Measurements from ENCODE around the gene ZMAT5.
A peak's percentile ranks its signal among the peaks of the same experiment; 100 is the strongest.

Gene ZMAT5

DNA sequence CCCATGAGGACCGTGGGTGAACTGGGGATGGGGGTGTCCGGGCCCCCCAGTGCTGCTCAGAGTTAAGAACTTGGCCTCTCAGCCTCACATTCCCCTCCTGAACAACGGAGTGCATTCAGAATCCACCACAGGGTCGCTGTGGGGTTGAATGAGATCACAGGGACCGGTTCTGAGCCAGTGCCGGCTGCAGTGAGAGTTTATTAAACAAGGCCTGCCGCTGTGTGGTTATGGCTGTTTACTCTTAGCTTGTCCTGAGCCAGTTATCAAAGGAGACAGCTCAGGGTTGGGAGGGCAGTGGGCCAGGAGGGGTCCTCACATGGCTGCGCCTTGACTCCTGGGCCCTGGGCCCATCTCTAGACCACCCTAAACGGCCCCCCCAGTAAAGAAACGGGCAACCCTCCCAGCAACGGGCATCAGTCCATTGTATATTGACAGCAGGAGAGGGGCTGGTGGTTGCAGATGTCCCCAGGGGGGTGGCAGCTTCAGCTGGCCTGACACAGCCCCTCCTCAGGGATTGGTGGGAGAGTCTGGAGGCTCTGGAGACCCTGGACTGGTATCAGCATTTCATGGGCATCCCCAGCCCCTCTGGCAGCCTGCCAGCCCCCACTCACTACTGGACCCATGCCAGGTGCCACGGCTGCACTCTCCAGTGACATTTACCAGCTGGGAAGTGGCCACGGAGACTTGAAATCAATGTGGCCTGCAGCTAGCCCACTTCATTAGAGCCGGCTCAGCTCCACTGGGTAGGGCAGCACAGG lies 62.1 kb downstream of the ZMAT5 start:
- no peak for DNase-seq

DNA sequence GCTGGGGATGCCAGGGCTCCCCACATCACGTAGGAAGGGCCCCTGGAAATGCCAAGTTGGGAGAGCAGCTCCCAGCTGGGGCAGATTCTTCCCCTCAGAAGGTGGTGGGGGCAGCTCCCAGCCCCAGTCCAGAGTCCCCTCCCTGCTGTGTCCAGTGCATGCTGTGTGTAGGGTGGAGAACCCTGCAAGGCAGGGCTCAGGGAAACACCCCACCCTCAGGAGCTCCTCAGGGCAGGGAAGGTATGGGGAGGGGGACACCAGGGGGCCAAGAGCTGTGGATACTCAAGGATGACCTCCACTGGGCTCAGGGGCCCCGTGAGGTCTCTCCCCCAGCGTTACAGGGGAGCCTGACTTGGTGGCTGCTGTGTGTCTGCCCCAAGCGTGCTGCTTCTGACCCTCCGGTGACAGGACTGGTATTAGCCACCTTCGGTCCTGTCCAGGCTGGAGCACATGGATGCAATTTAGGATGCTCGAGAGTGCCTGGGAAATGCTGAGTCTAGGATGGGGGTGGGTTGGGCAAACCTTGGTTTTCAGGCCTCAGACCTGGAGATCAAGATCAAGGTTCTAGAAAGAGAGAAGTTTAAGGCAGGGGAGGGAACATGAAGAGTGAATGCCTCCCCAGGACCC lies 63.1 kb downstream of the ZMAT5 start:
- no peak for DNase-seq

DNA sequence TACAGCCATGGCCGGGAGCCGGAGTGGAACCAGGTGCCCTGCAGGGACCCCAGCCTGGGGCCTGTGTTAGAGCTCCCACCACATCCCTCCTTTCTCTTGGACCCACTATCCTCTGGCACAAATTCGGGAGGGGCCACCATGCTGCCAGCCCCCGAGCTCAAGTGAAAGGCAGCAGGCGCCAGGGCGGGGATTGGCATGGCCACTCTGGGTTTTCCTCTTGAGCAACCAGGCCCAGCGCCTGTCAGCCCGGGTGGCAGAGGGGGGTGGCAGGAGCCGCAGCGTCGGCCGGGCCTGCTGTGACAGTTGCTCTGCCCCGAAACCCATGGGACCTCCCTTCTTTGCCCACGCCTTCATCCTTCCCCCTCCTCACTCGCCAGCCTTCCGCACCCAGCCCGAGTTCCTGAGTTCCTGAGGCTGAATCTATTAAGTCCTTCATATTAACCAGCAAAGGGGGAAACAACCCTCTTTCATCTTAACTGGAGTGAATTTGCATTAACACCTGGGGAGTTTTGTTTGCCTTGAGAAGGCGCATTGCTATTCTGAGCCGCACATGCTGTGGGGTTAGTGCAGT lies 63.8 kb downstream of the ZMAT5 start:
- no peak for DNase-seq

DNA sequence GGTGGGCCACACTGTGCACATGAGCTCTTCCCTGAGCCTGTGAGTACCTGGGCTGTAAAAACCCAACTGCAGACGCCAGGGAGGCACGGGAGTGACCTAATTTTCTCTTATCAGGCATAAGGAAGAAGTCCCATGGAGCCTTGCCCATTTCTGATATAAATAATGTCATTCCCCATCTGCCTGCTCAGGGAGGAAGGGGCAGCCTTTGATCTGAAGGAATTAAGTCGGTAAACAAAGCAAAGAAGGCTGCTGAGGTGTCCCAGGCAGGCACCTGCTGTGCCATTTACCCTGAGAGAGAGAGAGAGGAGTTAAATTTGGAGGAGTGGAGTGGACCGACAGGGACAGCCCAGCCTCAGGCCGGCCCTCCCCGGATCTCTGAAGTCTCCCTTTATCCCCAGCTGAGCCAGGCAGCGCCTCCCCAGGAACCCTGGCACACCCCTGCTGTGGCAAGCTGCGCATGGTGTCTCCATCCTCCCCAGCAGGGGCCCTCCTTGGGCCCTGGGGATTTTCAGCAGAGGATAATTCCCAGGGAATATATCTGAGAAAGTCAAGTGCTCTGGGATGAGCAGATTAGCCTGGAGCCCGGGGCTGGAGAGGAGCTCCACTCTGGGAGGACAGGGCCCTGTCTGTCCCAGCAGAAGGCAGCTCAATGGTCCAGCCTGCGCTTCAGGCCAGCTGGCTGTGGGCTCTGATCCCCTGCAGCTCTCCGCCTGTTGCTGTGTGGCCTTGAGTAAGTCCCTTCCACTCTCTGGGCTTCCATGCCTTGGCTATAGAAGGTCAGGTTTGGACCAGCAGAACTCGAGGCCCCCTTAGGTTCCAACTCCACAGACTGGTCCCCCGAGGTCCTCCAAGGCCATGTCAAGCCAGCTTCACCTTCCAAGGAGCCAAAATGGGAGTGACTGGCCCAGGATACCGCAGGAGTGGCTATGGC lies 64.5 kb downstream of the ZMAT5 start:
- DNase-seq: no peak

DNA sequence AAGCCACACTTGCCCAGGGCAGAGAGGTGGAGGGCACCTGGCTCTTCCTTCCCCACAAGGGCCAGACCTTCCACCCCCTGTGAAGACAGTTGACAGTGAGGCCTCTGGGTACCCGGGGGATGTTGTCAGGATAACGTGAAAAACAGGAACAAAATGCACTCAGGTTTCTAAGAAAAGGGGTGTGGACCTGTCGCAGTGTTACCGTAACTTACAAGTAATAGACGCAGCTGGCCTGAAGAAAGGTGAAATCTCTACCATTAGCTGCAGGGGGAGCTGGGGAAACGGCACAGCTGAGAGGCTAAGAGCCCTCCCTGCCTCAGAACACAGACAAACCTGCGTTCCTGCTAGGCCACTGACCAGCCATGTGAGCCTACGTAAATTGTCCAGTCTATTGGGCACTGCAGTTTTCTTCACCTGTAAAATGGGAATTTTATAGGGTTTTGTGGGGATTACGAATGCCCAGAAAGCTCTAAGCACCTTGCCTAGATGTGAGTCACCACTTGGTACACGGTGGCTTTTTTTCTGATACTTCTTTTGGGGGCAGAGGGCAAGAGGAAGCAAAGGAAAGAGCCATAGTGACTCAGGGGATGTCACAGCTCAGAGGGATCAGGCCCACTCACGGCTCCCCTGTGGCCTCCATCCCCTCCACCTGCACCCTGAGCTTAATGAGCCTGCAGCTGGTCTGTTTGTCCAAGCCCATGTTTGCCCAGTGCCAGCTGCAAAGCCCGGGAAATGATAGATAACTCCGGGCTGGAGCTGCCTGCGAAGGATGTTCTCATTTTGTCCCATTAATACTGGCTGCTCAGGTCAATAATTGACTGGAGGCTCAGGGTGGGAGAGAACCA lies 65.4 kb downstream of the ZMAT5 start:
- no peak for DNase-seq

DNA sequence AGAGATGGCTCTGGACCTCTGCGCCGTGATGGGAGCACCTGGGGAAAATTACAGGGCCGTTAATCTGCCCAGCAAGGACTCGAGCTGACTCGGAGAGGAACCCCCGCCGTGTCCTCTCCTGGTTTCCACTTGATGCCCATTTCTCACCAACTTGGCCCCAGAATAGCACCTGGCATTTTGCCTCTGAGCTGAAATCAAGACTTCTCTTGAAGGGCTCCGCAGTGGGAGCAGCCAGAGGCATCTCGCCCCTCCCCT lies 66.0 kb downstream of the ZMAT5 start:
- peak; percentile 39 for DNase-seq

DNA sequence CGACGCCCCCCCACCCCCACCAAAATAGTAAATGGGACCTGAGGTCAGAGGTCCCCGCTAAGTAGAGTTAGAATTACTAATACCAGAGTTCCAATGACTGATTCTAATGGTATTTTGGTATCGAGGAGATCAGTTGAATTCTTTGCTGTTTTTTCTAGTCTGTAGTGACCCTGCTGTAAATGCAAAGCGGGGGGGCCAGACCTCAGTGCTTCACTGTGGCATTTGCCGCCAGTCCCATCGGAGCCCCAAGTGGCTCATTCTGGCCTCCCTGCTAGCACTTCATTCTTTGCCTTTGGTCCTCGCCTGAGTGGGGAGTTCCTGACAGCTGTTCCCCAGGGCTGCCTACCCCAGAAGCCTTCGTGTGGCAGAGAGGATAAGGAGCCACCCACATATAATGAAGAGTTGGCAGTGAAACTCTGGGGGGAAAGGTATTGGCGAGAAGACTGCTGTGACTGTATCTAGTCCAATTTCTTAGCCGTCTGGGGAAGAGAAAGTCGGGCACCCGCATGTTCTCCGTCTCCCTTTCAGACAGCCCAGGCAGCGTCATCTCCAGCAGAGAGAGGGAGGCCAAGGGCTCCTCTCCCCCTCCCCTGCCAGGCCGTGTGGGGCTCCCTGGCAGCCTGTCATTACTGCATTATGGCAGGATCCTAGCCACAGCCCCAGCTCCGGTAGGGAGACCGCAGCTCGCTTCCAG lies 66.5 kb downstream of the ZMAT5 start:
- no peak for DNase-seq

DNA sequence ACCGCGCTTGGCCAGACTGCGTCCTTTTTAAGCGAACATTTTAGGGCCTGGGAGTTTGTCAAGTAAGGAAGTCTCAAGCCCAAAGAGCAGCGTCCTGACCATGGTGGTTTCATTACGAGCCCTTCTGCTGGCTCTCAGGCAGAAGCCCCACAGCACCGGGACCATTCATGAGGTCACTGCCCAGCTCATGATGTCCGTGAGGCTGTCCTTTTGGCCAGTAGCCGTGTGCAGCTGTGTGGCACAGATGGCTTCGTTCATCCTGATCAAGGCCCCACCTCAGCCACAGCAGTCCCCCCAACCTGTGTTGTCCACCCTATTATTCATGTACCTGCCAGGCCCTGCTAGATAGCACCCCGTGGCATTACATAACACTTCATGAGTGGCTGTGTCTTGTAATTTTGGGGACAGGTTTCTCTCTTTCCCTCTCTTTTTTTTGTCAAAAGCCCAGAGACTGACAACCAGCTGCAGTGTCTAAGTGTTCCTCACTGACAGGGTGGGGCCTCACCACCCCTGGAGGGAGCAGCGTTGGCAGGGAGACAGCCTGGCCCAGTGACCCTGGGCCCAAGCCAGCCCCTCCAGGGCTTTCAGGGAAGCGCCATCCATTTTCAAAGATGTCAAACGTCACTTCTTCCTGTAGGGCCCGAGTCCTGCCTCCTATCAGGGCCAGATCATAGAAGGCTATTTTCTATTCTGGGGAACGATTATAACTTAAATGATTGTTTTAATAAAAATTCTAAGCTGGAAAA lies 68.8 kb downstream of the ZMAT5 start:
- no peak for DNase-seq

DNA sequence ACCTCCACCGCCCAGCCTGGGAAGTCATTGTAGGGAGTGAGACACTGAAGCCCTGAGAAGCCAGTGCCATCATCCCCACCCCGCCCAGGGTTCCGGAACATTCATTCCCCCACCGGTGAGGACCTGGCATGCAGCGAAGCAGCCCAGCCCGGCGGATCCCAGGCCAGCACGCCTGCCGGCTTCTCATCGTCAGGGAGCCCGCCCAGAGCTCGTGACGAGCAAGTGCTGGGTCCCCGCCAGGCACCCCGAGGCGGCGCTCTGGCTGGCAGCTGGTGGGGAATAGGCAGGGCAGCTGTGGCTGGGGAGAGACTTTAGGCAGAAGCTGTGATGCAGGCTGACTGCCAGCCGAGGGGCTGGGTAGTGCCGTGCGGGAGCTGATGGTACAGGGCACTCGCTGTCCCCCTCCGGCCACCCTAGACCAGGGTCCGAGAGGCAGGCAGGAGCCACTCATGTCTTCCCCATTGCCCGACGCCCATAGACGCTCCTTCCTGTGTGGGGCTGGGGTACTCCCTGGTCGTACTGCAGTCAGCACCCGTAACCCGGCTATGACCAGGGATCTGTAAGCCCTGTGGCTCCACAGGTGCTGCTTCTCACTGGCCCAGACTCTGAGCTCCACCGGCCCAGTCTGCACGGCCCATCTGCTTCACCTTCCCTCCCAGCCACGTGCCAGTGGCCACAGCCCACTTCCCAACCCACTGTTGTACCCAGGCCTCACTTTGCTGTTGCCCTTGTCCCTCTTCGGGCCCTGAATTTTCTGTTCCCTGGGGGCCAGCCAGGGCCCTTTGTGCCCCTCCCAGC lies 71.5 kb downstream of the ZMAT5 start:
- DNase-seq: peak; percentile 68

DNA sequence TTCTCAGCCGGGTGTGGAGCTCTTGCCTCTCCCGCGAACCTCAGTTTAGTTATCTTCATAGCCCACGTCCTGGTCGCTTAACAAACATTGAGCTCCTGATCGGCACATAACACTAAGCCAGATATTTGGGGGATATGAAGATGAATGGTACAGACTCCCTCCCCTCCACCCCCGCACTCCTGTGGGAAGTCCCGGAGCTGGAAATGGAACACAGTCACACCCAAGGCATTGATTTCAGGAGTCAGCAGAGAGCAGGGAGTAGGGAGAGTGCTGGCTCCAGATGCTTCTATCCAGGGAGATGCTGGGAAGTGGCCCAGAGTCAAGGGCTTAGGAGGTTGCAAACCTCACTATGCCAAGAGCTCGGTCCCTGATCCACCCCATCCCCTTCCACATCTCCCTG lies 73.1 kb downstream of the ZMAT5 start:
- DNase-seq: no peak

DNA sequence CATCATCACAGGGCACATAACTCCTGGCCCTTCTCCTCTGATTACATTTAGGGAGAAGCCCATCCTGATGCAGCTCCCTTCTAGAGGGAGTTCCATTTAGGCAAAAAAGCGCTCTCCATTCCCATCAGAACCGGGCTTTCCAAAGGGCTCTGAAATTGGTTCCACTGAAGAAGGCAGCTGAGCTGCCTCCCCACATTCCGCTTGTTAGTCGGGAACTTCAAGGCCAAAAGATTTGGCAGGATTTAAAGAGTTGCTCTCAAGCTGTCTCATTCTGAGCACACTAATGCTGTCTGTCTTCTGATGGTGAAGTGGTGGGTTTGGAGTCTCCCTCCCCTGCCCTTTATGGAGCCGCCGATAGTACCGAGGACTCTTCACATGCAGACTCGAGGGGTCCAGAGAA lies 73.6 kb downstream of the ZMAT5 start:
- no peak for DNase-seq

DNA sequence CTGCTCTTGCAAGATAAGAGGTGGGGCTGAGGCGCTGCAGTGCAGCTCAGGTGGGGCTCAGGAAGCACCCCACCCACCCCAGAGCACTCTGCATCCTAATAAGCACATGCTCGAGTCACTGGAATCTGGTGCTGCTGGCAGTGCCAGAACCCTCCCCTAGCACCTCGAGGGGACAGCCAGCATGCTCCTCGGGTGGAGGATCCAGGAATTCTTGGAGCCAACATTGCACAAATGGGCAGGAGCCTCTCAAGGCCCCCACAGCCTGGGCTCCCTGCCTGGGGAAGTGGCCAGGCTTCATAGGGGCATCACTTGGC lies 74.5 kb downstream of the ZMAT5 start:
- no peak for DNase-seq

DNA sequence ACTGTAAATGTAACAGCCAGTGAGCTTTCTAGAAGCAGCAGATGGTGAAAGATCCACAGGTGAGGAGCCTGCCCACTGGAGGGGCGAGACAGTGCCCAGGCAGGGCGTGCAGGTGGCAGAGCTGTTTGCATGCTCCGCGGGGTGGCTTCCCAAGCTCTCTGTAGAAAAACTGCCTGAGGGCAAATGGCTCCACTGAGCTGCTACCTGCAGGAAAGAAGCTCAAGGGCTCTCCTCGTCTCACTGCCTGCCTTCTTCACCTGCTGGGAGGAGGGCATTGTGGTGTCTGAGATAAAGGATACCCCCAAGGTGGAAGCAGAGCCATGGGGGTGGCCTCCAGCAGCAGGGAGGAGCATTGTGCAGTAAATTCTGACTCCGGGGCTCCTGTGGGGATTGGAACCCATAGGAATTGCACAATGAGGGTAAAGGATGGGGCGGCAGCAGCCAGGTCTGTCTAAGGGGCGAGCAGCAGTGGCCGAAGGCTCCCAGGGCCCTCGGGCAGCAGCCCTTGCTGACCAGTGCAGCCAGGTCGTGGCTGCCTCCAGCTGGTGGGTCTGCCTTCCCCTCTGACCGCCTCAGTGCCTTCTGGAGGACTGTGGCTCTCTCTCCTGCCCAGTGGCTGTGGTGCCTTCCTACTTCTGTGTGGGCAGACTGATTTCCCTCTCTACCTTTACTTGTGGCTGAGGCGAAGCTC lies 75.0 kb downstream of the ZMAT5 start:
- peak; percentile 75 for DNase-seq

DNA sequence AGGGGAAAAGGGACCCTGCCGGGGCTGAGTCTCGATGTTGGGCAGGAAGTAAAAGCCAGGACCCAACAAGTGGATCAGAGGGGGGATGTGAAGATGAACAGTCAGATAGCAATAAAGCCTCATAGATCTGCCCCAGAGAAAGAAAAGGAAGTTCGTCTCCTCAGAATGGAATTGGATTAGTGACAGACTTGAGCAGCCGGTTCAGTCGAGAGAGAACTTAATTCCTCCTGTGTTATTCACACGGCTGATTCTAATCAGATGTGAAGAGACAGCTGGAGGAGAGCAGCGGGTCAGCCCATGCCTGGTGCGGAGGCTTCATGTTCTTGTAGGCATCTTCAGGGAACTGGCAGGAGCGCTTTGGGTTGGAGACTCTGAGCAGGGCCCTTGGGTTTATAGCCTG lies 76.3 kb downstream of the ZMAT5 start:
- DNase-seq: no peak

DNA sequence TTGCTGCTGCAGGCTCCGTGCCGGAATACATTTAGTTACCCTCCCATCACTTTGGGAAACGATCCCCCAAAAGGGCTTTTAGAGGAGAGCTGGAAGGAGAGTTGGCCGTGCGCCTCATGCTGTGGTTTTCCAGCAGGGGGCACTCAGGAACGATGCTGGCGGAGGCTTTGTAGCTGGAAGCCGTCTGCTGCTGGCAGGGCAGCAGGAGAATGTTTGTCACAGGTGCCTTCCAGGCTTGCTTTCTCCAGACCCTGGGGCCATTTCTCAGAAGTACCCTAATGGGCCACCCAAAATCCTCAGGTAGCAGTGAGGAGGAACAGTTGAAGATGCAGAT lies 77.0 kb downstream of the ZMAT5 start:
- DNase-seq: no peak

DNA sequence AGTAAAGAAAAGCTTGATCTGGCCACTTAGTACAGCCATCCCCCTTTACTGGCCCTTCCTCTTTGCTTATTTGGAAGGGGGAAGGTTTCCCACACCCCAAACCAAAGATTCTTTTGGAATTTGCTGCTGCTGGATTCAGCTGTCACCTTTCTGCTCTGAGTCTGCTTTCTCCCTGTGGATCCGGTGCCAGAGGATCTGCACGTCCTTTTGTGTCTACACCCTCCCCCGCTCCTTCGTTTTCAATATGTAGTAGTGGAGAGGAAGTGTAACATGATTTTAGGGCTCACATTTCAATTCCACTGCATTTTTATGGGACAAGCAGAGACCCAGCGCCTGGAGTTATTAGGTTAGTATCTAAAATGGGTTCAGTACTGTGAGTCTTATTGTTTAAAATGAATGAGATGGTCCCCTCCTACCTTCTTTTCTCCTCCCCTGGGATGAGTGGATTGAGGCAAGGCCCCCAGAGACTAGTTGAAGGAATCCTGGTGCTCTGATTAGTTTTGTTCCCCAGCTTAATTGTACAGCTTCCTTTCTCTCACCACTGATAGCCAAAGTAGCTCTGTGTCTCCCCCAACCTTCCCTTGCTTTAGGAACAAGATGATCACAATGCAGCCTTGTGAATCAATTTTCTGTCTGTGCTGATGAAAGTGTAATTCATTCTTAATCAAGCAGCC lies 77.5 kb downstream of the ZMAT5 start:
- no peak for DNase-seq

DNA sequence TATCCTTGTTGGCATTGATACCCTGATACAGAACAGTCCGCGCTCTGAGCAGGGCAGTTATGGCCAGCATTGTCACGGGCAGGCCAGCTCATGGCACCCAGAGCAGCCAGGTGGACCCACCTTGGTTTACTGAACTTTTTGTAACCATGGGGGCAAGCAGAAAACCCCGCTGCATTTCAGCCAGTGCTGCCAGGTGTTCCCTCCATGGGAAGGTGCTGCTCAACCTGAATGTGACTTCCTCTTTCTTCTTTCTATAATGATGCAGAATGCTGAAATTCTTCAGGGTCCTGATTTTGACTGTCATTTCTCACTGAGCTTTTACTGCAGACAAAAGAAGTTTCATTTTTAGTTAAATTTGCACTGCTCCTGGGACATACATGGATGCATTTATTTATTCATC lies 82.6 kb downstream of the ZMAT5 start:
- DNase-seq: no peak

DNA sequence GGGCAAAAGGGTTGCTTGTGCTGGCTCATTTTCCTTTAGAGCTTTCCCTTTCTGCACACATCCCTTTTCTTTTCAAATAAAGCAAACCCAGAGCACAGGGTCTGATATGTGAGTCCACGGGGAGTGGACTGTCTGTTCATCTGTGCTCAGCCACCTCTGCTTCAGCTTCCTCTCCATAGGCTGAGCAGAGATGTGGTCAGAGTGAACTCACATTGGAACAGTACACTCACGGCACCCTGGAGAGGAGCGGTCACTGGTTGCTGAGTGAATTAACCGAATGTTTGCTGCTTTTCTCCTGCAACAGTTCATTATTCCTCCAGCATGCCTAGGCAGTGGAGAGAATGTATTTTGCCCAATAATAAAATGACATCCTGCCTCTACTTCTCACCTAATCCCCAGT lies 83.3 kb downstream of the ZMAT5 start:
- DNase-seq: no peak
